ENCODE results near the gene PLCB1. TPM values are rescaled to one million over a fixed set of nuclear protein-coding genes. Genes with fewer than 3 reads are reported as not detected.
A peak's percentile ranks its signal among the peaks of the same experiment; 100 is the strongest.

The PLCB1 gene
- total and polyA plus RNA-seq, 2 donors (not counting 1 experiment from before 2014, with no cell fraction given) = 13.4 to 23.3 TPM

DNA sequence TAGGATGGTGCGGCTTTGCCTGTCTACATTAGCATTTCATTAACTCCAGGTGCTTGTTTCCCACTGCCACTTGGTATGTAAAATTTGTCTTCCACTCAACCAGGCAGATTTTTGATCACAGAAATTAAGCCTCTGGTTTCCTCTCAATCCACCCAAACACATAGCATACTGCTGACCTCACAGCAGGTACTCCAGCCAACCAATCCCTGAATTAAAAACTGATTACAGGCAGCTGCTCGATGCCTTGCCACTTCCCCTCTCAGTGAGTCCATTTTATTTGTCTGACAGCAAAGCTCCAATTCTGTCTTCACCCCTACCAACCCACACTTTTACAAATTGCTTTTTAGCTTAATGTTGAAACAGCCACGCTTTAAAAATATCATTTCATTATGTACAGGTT lies 95.2 kb downstream of the PLCB1 start:
- Histone ChIP-seq H3K27me3 (ENCODE audit: control insufficient read depth, insufficient read depth, low read length) (no peaks in the 10 kb centered on the region), H3K9ac (ENCODE audit: insufficient read depth, low read length) (no peak overlapping the region), H3K4me2 (ENCODE audit: extremely low read depth, insufficient read depth, low read length) (no peak overlapping the region), H3K4me3 (replicated peaks in 1 of 4; ENCODE audit: control extremely low read depth in 1 of 4, insufficient read depth in 1 of 4, low read depth in 3 of 4, low read length in 4 of 4) (no peak overlapping the region), H3K79me2 (ENCODE audit: control insufficient read depth, insufficient read depth, low read length) (no peaks in the 10 kb centered on the region), H3K36me3 (ENCODE audit: control insufficient read depth, insufficient read depth, low read length) (no peaks in the 10 kb centered on the region), H3K27ac (ENCODE audit: insufficient read depth, low read length) (no peak overlapping the region), H2AFZ (ENCODE audit: low read length) (no peak overlapping the region), H3K9me3 (ENCODE audit: control insufficient read depth, insufficient read depth, low read depth, low read length) (no peaks in the 10 kb centered on the region), H3K4me1 (ENCODE audit: control insufficient read depth, extremely low read depth, insufficient read depth, low read length) (peaks cover 17% of the 10 kb centered on the region), H4K20me1 (ENCODE audit: control insufficient read depth, extremely low read depth, insufficient read depth, low read length) (no peaks in the 10 kb centered on the region)
- peak in 1 of 2 donors; percentile 36 for DNase-seq (ENCODE audit: low read depth in 2 of 2)
- no peak for TF ChIP-seq EZH2 (IDR thresholded peaks at IDR 0.05; ENCODE audit: low read length, missing control alignments)
- TF ChIP-seq, protein P1, sequence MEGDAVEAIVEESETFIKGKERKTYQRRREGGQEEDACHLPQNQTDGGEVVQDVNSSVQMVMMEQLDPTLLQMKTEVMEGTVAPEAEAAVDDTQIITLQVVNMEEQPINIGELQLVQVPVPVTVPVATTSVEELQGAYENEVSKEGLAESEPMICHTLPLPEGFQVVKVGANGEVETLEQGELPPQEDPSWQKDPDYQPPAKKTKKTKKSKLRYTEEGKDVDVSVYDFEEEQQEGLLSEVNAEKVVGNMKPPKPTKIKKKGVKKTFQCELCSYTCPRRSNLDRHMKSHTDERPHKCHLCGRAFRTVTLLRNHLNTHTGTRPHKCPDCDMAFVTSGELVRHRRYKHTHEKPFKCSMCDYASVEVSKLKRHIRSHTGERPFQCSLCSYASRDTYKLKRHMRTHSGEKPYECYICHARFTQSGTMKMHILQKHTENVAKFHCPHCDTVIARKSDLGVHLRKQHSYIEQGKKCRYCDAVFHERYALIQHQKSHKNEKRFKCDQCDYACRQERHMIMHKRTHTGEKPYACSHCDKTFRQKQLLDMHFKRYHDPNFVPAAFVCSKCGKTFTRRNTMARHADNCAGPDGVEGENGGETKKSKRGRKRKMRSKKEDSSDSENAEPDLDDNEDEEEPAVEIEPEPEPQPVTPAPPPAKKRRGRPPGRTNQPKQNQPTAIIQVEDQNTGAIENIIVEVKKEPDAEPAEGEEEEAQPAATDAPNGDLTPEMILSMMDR (conservative IDR thresholded peaks at IDR 0.05 in 1 of 2, IDR thresholded peaks at IDR 0.05 in 1 of 2; ENCODE audit: low read depth in 1 of 2, low read length in 2 of 2) = no peak

DNA sequence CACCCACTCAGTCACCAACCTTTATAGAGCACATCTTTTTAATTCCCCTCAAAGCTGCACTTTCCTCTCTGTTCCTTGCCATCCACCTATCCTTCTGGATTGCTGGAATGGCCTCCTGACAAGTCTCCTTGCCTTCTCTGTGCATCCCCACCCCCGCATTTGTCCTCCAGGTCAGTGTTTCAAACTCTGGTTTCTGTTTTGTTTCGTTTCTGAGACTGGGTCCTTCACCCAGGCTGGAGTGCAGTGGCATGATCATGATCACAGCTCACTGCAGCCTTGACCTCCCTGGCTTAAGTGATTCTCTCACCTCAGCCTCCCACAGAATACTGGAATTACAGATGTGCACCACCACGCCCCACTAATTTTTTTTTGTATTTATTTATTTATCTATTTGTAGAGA lies 96.2 kb downstream of the PLCB1 start:
- Histone ChIP-seq H3K4me3 (replicated peaks in 1 of 4; ENCODE audit: control extremely low read depth in 1 of 4, insufficient read depth in 1 of 4, low read depth in 3 of 4, low read length in 4 of 4) (no peak overlapping the region), H3K4me2 (ENCODE audit: extremely low read depth, insufficient read depth, low read length) (no peak overlapping the region), H3K27me3 (ENCODE audit: control insufficient read depth, insufficient read depth, low read length) (no peaks in the 10 kb centered on the region), H3K27ac (ENCODE audit: insufficient read depth, low read length) (no peak overlapping the region), H2AFZ (ENCODE audit: low read length) (no peak overlapping the region), H3K9me3 (ENCODE audit: control insufficient read depth, insufficient read depth, low read depth, low read length) (no peaks in the 10 kb centered on the region), H3K79me2 (ENCODE audit: control insufficient read depth, insufficient read depth, low read length) (no peaks in the 10 kb centered on the region), H3K4me1 (ENCODE audit: control insufficient read depth, extremely low read depth, insufficient read depth, low read length) (peaks cover 9% of the 10 kb centered on the region), H3K9ac (ENCODE audit: insufficient read depth, low read length) (no peak overlapping the region), H4K20me1 (ENCODE audit: control insufficient read depth, extremely low read depth, insufficient read depth, low read length) (no peaks in the 10 kb centered on the region), H3K36me3 (ENCODE audit: control insufficient read depth, insufficient read depth, low read length) (no peaks in the 10 kb centered on the region)
- no peak for DNase-seq (ENCODE audit: low read depth in 2 of 2)
- TF ChIP-seq, protein P1 (conservative IDR thresholded peaks at IDR 0.05 in 1 of 2, IDR thresholded peaks at IDR 0.05 in 1 of 2; ENCODE audit: low read depth in 1 of 2, low read length in 2 of 2) = no peak
- no peak for TF ChIP-seq EZH2 (IDR thresholded peaks at IDR 0.05; ENCODE audit: low read length, missing control alignments)

DNA sequence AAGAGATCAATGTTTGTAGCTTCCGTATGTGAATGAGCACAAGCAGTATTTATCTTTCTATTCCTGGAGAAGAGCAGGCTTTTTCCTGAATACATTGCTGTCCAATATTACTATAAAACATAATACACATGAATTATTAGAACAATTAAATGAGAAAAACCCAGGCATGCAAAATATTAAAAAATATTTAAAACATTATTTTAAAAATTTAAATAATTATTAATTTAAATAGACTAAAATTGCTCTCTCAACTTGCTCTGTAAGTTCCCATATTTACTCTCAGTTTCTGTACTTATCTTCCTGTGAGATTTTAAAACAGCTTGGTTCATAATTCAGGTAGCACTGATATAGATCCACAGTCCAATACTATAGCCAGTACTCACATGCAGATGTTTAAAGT lies 97.0 kb downstream of the PLCB1 start:
- Histone ChIP-seq H2AFZ (ENCODE audit: low read length) (no peak overlapping the region), H3K4me2 (ENCODE audit: extremely low read depth, insufficient read depth, low read length) (no peak overlapping the region), H3K27me3 (ENCODE audit: control insufficient read depth, insufficient read depth, low read length) (no peaks in the 10 kb centered on the region), H3K4me3 (replicated peaks in 1 of 4; ENCODE audit: control extremely low read depth in 1 of 4, insufficient read depth in 1 of 4, low read depth in 3 of 4, low read length in 4 of 4) (no peak overlapping the region), H3K36me3 (ENCODE audit: control insufficient read depth, insufficient read depth, low read length) (no peaks in the 10 kb centered on the region), H3K9ac (ENCODE audit: insufficient read depth, low read length) (no peak overlapping the region), H3K27ac (ENCODE audit: insufficient read depth, low read length) (no peak overlapping the region), H3K79me2 (ENCODE audit: control insufficient read depth, insufficient read depth, low read length) (no peaks in the 10 kb centered on the region), H4K20me1 (ENCODE audit: control insufficient read depth, extremely low read depth, insufficient read depth, low read length) (no peaks in the 10 kb centered on the region), H3K4me1 (ENCODE audit: control insufficient read depth, extremely low read depth, insufficient read depth, low read length) (peaks cover 4% of the 10 kb centered on the region), H3K9me3 (ENCODE audit: control insufficient read depth, insufficient read depth, low read depth, low read length) (no peaks in the 10 kb centered on the region)
- no peak for DNase-seq (ENCODE audit: low read depth in 2 of 2)
- TF ChIP-seq, protein P1 (conservative IDR thresholded peaks at IDR 0.05 in 1 of 2, IDR thresholded peaks at IDR 0.05 in 1 of 2; ENCODE audit: low read depth in 1 of 2, low read length in 2 of 2) = no peak
- TF ChIP-seq EZH2 (IDR thresholded peaks at IDR 0.05; ENCODE audit: low read length, missing control alignments) = no peak
